ENCODE measurements around the gene HOXB3.

DNA sequence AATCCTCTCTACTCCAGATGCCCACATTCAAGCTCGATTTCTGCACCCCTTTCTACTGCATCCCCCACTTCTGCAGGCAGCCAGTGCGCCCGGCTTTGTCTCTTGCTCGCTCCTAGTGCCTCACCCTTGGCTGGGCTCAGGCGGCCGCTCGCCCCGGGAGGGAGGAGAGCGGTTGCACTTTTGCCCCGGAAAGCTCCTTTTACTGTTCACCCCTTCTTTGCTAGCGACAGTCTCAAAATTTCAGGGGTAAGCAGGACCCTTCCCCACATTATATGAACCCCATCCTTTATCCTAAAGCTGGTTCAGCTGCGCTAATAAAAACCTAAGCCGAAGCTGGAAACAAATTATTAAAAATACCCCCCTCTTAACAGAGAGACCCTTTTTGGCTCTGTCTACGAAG is 2.5 kb upstream of the HOXB3 start:
- TF ChIP-seq, protein P1, sequence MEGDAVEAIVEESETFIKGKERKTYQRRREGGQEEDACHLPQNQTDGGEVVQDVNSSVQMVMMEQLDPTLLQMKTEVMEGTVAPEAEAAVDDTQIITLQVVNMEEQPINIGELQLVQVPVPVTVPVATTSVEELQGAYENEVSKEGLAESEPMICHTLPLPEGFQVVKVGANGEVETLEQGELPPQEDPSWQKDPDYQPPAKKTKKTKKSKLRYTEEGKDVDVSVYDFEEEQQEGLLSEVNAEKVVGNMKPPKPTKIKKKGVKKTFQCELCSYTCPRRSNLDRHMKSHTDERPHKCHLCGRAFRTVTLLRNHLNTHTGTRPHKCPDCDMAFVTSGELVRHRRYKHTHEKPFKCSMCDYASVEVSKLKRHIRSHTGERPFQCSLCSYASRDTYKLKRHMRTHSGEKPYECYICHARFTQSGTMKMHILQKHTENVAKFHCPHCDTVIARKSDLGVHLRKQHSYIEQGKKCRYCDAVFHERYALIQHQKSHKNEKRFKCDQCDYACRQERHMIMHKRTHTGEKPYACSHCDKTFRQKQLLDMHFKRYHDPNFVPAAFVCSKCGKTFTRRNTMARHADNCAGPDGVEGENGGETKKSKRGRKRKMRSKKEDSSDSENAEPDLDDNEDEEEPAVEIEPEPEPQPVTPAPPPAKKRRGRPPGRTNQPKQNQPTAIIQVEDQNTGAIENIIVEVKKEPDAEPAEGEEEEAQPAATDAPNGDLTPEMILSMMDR (IDR thresholded peaks at IDR 0.05), result no peak
- TF ChIP-seq POLR2AphosphoS5 (IDR thresholded peaks at IDR 0.05) (no peak), POLR2A (IDR thresholded peaks at IDR 0.05) (no peak)
